NCI-H1436 (cell line): ENCODE data around the gene FAM234A.
"Not testable (repeated sequence)": the region's sequence is repeated elsewhere in the genome, so short reads cannot be mapped to it uniquely, and the experiment has no call there.

Experiments
- DNase-seq: peaks from one replicate; lab custom pipeline; 2025; lab: John Stamatoyannopoulos, UW

Gene FAM234A, protein sequence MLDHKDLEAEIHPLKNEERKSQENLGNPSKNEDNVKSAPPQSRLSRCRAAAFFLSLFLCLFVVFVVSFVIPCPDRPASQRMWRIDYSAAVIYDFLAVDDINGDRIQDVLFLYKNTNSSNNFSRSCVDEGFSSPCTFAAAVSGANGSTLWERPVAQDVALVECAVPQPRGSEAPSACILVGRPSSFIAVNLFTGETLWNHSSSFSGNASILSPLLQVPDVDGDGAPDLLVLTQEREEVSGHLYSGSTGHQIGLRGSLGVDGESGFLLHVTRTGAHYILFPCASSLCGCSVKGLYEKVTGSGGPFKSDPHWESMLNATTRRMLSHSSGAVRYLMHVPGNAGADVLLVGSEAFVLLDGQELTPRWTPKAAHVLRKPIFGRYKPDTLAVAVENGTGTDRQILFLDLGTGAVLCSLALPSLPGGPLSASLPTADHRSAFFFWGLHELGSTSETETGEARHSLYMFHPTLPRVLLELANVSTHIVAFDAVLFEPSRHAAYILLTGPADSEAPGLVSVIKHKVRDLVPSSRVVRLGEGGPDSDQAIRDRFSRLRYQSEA

DNA sequence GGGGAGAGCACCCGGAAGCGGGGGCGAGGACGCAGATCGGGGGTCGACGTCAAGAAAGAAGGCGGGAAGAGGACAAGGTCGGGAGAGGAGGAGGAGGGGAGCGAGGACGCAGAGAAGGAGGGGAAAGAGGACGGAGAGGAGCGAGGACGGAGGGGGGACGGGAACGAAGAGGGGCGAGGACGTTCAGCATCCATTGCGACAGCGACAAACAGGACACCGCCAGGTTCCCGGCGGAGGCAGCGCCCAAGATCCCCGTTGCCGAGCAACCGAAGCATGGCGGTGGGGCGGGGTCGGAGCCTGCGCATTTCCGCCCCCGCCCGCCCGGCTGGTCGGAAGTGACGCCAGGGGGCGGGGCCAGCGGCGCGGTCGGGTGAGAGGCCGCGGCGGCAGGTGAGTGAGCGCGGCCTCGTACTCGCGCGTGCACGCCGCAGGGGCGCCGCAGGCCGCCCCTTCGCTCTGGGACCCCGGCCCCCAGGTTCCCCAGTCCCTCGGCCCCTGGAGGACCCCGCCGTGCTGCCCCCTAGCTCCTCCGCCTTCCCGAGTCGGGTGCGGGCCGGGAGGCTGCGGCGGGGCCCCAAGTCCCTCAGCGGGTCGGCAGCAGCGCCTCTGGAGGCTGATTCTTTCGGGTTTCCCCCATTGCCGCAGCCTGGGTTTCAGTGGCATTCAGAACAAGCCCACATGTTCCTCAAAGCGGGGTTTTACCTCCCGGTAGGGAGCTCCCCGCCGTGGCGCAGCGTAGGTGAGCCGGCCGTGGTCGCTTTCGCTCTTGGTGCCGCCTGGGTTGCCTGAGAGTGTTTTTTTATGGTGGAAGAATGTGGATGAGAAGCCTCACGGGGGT is at the start of gene FAM234A:
TSS of gene FAM234A (plus strand) at position 354 of the 838 bp plus-strand sequence. CDS start 19,593 bp downstream, outside the sequence.
- DNase-seq = peak; percentile 96

- no peak for DNase-seq
These were observed 49.4 kb upstream of the FAM234A start for GRCh38 chr16:185213-185612.

- DNase-seq = no peak
These were observed 48.9 kb upstream of the FAM234A start for GRCh38 chr16:185691-186090.

- DNase-seq = no peak
These were observed 47.3 kb upstream of the FAM234A start for GRCh38 chr16:187330-187729.

GRCh38 chr16:188674-189073 is 45.9 kb upstream of the FAM234A start:
- no peak for DNase-seq

GRCh38 chr16:189604-190186 is 44.9 kb upstream of the FAM234A start:
- no peak for DNase-seq

DNA sequence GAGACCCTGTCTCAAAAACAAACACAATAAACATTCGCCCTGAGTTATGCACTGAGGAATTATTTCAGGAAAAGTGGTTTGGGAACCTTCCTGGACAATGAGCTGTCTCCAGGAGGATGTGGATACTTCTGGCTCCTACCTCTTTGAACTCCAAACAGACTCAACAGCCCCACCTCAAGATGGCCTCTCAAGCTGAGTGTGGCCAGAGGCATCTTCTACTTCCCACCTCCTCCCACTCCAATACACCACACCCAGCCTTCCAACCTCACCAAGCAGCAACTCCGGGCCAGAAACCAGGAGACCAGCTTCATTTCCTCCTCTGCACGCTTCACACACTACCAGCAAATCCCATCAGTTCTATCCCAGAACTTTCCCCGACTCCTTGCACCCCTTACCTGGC is 42.8 kb upstream of the FAM234A start:
- DNase-seq = no peak

DNA sequence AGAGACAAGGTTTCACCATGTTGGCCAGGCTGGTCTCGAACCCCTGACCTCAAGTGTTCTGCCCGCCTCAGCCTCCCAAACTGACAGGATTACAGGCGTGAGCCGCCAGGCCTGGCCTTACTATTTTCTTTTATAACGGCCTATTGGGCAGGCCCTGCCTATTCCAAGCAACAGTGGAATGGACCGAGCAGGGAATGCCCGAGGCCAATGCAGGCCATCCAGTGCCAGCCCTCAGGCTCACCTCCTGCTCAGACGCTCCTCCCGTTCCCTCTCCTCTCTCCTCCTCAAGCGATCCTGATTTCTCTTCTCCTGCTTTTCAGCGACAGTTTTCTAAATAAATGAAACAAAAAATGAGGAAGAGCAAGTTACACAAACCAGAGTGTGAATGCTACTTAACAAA is 41.9 kb upstream of the FAM234A start:
- DNase-seq = no peak

GRCh38 chr16:193441-193840 is 41.2 kb upstream of the FAM234A start:
- no peak for DNase-seq

- no peak for DNase-seq
These were observed 40.1 kb upstream of the FAM234A start for GRCh38 chr16:194516-194915.

DNA sequence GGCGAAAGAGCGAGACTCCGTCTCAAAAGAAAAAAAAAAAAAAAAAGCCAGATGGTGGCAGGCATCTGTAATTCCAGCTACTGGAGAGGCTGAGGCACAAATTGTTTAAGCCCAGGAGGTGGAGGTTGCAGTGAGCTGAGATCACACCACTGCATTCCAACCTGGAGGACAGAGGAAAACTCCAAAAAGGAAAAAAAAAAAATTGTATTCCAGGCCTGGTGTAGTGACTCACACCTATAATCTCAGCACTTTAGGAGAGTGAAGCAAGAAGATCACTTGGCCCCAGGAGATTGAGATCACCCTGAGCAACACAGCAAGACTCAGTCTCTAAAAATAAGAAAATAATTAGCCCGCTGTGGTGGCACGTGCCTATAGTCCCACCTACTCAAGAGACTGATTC is 34.2 kb upstream of the FAM234A start:
- DNase-seq = no peak

- no peak for DNase-seq
These were observed 31.4 kb upstream of the FAM234A start for GRCh38 chr16:203246-203645.

GRCh38 chr16:204046-204445 is 30.6 kb upstream of the FAM234A start:
- DNase-seq = not testable (repeated sequence)

DNA sequence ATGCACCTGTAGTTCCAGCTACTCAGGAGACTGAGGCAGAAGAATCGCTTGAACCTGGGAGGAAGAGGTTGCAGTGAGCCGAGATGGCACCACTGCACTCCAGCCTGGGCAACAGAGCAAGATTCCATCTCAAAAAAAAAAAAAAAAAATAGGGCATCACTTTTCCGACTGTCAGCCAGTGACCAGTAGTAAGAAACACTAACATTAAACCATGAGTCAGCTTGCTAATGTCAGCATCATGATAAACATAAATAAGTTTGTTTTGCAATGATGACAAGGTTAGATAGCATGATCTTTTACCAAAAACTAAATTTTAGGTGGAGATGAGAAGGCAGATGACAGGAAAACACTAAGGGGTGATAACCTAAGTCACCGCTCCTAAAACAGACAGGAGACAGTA is 25.3 kb upstream of the FAM234A start:
- DNase-seq = not testable (repeated sequence)

DNA sequence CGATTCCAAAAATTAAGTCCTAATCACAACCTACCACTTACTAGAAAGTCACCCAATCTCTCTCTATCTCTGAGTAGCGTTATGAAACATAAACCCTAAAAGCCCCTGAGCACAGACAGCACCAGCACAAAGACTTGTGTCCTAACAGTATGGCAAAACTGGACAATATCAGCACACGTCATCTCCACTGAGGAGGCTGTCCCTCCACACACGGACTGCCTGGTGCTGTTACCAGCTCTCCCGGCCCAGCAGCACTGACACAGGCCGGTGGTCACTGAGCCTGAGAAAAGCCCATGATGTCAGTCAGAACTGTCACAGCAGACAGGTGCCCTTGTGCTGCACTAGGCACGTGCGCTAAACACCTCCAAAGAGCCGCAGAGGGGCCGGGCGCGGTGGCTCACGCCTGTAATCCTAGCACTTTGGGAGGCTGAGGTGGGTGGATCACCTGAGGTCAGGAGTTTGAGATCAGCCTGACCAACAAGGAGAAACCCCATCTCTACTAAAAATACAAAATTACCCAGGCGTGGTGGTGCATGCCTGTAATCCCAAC is 22.9 kb upstream of the FAM234A start:
- not testable (repeated sequence) for DNase-seq

DNA sequence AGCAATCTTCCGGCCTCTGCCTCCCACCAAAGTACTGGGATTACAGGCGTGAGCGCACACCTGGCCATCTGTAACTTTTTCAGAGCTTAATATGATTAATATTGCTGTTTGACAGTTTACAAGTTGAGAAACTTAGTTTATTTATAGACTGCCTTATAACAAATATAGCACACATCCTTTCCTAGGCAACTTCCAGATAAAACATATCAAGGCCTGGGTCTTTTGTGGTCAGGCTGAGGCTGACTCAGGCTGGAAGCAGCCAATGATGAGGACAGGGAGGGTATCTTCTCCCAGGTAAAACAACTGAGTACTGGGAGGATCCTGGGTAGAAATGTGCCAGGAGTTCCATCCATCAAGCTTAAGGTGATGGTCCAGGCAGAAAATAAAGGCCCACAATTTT is 21.6 kb upstream of the FAM234A start:
- DNase-seq = no peak

- no peak for DNase-seq
These were observed 14.6 kb upstream of the FAM234A start for GRCh38 chr16:220021-220420.

- peak; percentile 29 for DNase-seq
These were observed 6.3 kb upstream of the FAM234A start for GRCh38 chr16:228151-228851.

- DNase-seq = peak; percentile 88
These were observed 5.5 kb upstream of the FAM234A start, which contains the start of gene LUC7L for GRCh38 chr16:228852-229730. Gene LUC7L (minus strand): TSS chr16:229449. CDS start chr16:229339, 110 bp downstream.

DNA sequence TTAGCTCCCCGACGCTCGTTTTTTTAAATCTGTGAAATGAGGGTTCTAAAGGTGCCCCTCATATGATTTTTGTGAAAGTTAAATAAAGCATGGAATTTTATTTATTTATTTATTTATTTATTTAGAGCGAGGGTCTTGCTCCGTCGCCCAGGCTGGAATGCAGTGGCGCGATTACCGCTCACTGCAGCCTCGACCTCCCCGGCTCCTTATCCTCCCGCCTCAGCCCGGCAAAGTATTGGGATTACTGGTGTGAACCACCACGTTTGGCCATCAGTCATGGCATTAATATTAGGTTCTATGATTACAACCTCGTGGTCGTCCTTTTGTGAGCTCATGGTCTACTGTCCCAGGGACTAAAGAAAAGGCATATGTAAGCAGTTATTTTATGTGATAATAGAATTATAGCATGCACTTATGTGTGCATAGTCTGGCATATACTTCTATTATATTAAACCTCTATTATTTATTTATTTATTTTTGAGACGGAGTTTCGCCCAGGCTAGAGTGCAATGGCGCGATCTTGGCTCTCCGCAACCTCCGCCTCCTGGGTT is 4.8 kb upstream of the FAM234A start:
- no peak for DNase-seq
